ENCODE data around the gene PDP2.
"Not testable (repeated sequence)": the region's sequence is repeated elsewhere in the genome, so short reads cannot be mapped to it uniquely, and the experiment has no call there.

PDP2 gene

GRCh38 chr16:66853261-66854139 lies 26.8 kb upstream of the PDP2 start:
- DNase-seq: peak in 1 of 56 donors; percentile 10

- DNase-seq: no peak
These were observed 24.1 kb upstream of the PDP2 start for GRCh38 chr16:66856184-66856730.

GRCh38 chr16:66856801-66857200 lies 23.5 kb upstream of the PDP2 start:
- no peak for DNase-seq

GRCh38 chr16:66857437-66857836 lies 22.9 kb upstream of the PDP2 start:
- DNase-seq: no peak

- no peak for DNase-seq
These were observed 21.4 kb upstream of the PDP2 start for GRCh38 chr16:66858740-66859396.

- no peak for DNase-seq
These were observed 20.8 kb upstream of the PDP2 start for GRCh38 chr16:66859397-66860068.

GRCh38 chr16:66862023-66862520 lies 18.2 kb upstream of the PDP2 start:
- no peak for DNase-seq

GRCh38 chr16:66863707-66864106 lies 16.6 kb upstream of the PDP2 start:
- no peak for DNase-seq

- no peak for DNase-seq
These were observed 10.9 kb upstream of the PDP2 start for GRCh38 chr16:66869424-66869823.

- DNase-seq: not testable (repeated sequence)
These were observed 9.0 kb upstream of the PDP2 start for GRCh38 chr16:66871363-66871762.

GRCh38 chr16:66871840-66872239 lies 8.5 kb upstream of the PDP2 start:
- DNase-seq: no peak

GRCh38 chr16:66872559-66872942 lies 7.8 kb upstream of the PDP2 start:
- no peak for DNase-seq

GRCh38 chr16:66872943-66873684 lies 7.2 kb upstream of the PDP2 start:
- peak in 55 of 56 donors; percentile 27 to 89 (median 72) for DNase-seq

GRCh38 chr16:66873685-66874055 lies 6.6 kb upstream of the PDP2 start:
- no peak for DNase-seq

GRCh38 chr16:66874079-66874775 lies 6.1 kb upstream of the PDP2 start:
- no peak for DNase-seq

GRCh38 chr16:66878067-66878466 lies 2.2 kb upstream of the PDP2 start:
- no peak for DNase-seq

- DNase-seq: peak in 3 of 56 donors; percentile 21 to 40 (median 36)
These were observed 701 bp downstream of the PDP2 start for GRCh38 chr16:66881014-66881417.

- no peak for DNase-seq
These were observed 1.2 kb downstream of the PDP2 start for GRCh38 chr16:66881560-66881959.

- no peak for DNase-seq
These were observed 1.7 kb downstream of the PDP2 start for GRCh38 chr16:66881964-66882508.

- no peak for DNase-seq
These were observed 2.4 kb downstream of the PDP2 start for GRCh38 chr16:66882702-66883101.

All from nucleus accumbens (tissue), 56 donors.